ENCODE data around the gene GSTM3.
"Not testable (repeated sequence)": the region's sequence is repeated elsewhere in the genome, so short reads cannot be mapped to it uniquely, and the experiment has no call there.

GSTM3 gene

DNA sequence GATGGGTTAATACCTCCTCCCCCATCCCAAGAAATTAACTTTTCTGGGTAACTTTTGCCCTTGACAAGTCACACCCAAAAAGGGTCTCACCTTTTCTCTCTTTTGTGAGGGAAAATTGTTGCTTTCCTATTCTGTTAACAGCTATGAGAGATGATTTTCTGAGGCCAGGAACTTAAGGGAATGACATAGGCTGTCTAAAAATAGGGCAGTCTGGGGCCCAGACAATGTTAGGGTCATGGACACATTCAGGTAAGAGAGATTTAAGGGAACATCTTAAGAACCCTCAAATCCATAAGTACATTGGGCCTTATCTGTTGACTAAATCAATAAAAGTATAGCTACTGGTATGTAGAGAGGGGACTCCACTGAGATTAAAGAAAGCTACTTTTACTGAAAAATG, 8.4 kb upstream of the GSTM3 start:
- DNase-seq (ENCODE audit: insufficient read length, low spot score), result no peak
- TF ChIP-seq, protein P1, sequence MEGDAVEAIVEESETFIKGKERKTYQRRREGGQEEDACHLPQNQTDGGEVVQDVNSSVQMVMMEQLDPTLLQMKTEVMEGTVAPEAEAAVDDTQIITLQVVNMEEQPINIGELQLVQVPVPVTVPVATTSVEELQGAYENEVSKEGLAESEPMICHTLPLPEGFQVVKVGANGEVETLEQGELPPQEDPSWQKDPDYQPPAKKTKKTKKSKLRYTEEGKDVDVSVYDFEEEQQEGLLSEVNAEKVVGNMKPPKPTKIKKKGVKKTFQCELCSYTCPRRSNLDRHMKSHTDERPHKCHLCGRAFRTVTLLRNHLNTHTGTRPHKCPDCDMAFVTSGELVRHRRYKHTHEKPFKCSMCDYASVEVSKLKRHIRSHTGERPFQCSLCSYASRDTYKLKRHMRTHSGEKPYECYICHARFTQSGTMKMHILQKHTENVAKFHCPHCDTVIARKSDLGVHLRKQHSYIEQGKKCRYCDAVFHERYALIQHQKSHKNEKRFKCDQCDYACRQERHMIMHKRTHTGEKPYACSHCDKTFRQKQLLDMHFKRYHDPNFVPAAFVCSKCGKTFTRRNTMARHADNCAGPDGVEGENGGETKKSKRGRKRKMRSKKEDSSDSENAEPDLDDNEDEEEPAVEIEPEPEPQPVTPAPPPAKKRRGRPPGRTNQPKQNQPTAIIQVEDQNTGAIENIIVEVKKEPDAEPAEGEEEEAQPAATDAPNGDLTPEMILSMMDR (IDR thresholded peaks at IDR 0.05; ENCODE audit: insufficient read depth, missing control alignments), result no peak
- FAIRE-seq, result no peak

DNA sequence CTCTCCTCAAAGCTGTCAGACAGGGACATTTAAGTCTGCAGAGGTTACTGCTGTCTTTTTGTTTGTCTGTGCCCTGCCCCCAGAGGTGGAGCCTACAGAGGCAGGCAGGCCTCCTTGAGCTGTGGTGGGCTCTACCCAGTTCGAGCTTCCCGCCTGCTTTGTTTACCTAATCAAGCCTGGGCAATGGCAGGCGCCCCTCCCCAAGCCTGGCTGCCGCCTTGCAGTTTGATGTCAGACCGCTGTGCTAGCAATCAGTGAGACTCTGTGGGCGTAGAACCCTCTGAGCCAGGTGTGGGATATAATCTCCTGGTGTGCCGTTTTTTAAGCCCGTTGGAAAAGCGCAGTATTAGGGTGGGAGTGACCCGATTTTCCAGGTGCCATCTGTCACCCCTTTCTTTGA, 7.5 kb upstream of the GSTM3 start:
- not testable (repeated sequence) for DNase-seq (ENCODE audit: insufficient read length, low spot score); FAIRE-seq

DNA sequence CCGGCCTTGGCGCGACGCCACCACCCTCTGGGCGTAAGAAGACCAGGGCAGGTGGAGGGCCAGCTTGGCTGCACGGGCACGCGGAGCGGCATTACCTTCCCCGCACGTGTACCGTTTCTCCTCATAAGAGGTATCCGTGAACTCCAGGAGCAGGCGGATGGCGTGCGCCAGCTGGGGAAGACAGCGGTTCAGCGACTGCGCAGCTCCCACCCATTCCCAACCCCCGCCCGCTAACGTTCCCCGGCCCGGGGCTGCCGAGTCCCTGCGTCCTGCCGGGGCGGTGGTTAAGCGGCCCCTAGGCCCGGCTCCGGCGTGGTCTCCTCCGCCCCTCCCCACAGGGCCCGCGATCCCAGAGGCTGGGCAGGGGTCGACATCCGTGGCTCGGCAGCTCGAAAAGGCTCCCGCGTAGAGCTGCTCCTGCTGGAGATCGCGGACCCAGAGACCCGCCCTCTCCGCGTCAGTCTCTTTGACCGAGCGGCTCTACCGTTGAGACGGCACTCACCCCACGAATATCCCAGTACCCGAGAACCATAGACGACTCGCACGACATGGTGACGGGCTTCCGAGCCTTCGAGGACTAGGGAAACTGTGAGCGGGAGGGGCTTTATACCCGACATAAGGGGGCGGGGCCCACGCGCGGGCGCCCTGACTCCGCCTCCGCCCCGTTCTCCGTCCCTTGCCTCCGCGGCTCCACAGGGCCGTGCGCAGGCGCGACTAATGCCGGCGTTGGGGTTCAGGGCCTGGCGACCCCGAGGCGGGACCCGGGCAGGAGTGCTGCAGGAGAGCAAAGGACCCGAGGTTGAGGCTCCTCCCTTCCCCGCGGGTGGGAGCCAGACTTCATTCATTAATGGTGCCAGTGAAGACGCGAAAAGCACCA, 862 bp downstream of the GSTM3 start:
- DNase-seq (ENCODE audit: insufficient read length, low spot score), result peak; percentile 78
- TF ChIP-seq, protein P1 (IDR thresholded peaks at IDR 0.05; ENCODE audit: insufficient read depth, missing control alignments), result no peak
- FAIRE-seq, result no peak

DNA sequence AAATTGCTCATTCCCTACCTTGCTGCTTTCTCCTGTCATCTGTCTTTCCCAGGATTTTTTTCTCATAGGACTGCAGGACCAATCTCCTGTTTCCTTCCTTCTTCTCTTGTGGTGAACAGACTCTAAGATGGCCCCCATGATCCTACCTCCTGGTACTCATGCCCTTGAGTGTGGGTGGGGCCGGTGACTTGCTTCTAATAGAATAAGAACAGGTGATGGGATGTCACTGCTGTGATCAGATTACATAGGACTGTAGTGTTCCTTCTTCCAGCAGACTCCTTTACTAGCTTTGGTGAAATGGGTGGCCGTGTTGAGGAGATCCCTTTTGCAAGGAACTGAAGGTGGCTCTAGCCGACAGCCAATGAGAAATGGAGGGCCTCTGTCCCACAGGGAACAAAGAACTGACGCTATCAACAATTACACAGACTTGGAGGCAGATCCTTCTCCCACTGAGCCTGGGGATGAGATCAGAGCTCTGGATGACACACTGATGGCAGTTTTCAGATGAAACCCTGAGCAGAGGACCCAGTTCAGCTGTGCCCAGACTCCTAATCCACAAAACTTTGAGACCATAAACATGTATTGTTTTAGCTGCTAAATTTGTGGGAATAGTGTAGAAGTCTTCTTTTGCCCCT, 7.5 kb downstream of the GSTM3 start:
- FAIRE-seq, result no peak
- no peak for DNase-seq (ENCODE audit: insufficient read length, low spot score)
- TF ChIP-seq, protein P1 (IDR thresholded peaks at IDR 0.05; ENCODE audit: insufficient read depth, missing control alignments), result no peak

DNA sequence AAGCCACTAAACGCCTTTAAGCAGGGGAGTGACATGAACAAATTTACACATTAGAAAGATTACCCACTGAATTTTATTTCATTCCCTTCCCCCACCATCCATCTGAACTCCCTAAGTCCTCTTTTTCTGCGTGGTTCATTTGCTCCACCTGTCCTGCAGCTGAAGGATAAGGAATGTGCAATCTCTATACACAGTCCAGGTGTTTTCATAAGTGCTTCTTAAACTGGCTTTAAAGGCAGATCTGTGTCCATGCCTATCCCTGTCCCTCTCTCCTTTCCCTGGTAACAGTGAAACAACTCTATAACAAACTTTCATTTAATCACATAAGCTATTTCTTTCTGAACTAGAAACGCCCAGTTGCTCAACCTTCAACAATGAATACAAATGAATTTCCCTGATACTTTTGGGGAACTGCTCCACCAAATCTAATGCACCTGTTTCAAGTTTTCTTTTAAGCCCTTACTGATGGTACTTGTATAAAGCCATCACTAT, 8.4 kb downstream of the GSTM3 start:
- DNase-seq (ENCODE audit: insufficient read length, low spot score), result no peak

DNA sequence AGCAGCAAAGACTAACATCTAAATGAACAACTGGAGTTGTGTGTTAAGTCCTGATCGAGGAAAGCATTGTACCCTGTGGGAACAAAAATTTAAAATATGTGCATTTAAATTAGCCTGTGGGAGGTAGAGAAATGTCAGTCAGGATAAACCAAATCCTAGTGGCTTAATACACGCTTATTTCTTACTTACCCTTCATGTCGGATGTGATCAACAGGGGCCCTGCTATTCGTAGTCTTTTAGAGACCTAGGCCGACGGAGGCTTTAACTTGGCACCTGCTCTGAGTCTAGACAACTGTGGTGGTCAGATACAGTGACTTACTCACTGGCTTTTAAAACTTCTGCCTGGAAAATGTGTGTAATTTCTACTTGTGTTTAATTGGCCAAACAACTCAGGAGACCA, 10.2 kb downstream of the GSTM3 start:
- DNase-seq (ENCODE audit: insufficient read length, low spot score), result no peak
- FAIRE-seq, result no peak
- TF ChIP-seq, protein P1 (IDR thresholded peaks at IDR 0.05; ENCODE audit: insufficient read depth, missing control alignments), result no peak

More for the DNA sequence above, 8.4 kb downstream of the GSTM3 start:
- FAIRE-seq, result no peak
- TF ChIP-seq, protein P1 (IDR thresholded peaks at IDR 0.05; ENCODE audit: insufficient read depth, missing control alignments), result no peak

DNA sequence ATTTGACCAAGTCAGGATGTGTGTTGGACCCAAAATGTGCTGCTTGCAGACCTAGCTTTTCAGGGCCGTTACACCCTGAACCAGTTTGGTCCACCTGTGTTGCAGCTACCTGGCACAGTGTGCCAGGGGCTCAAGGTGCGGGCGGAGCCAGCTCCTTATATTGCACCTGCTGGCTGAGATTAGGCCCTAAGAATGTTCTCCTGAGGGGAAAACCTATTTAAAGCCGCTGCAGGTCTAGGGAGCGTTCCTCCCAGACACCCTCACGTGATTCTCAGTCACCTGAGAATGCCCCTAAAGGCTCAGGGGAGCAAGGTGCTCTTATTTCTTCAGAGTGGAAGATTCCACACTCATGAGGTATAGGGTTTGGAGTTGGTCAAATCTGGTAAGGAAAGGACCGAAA, 12.0 kb downstream of the GSTM3 start:
- DNase-seq (ENCODE audit: insufficient read length, low spot score) (no peak), FAIRE-seq (no peak)
- TF ChIP-seq, protein P1 (IDR thresholded peaks at IDR 0.05; ENCODE audit: insufficient read depth, missing control alignments), result no peak
